ENCODE results near the gene GPC3.
A peak's percentile ranks its signal among the peaks of the same experiment; 100 is the strongest.

The GPC3 gene

DNA sequence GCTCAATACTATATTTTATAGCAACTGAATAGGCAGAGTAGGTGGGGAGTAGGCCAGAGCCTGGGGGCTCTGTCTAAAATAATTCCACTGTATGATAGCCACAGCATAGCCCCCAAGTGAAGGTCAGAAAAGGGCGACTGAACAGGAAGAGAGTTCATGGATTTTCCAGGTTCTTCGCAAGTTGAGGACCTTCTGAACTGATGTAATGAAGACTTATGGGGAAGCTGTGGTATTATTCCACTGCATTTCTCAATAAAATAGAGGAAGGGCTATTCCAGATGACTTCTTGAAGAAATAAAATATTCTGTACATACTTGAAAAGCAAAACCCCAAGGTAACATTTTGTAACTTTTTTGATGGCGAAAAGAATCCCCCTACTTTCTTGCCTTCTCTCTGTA is 338.7 kb downstream of the GPC3 start:
- Histone ChIP-seq H3K4me3 (ENCODE audit: low read depth, low read length) (no peak overlapping the region), H3K27me3 (replicated peaks) (no peaks in the 10 kb centered on the region), H3K36me3 (replicated peaks) (no peaks in the 10 kb centered on the region), H3K27ac (no peak overlapping the region)
- no peak for DNase-seq
- in situ Hi-C loops (cut with HindIII; ENCODE audit: low pct_ligation_motif_present, low sequenced_read_pairs) = no loop called here
- TF ChIP-seq, protein P1, sequence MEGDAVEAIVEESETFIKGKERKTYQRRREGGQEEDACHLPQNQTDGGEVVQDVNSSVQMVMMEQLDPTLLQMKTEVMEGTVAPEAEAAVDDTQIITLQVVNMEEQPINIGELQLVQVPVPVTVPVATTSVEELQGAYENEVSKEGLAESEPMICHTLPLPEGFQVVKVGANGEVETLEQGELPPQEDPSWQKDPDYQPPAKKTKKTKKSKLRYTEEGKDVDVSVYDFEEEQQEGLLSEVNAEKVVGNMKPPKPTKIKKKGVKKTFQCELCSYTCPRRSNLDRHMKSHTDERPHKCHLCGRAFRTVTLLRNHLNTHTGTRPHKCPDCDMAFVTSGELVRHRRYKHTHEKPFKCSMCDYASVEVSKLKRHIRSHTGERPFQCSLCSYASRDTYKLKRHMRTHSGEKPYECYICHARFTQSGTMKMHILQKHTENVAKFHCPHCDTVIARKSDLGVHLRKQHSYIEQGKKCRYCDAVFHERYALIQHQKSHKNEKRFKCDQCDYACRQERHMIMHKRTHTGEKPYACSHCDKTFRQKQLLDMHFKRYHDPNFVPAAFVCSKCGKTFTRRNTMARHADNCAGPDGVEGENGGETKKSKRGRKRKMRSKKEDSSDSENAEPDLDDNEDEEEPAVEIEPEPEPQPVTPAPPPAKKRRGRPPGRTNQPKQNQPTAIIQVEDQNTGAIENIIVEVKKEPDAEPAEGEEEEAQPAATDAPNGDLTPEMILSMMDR (IDR thresholded peaks at IDR 0.05; ENCODE audit: low read depth, low read length, missing control alignments) = no peak

DNA sequence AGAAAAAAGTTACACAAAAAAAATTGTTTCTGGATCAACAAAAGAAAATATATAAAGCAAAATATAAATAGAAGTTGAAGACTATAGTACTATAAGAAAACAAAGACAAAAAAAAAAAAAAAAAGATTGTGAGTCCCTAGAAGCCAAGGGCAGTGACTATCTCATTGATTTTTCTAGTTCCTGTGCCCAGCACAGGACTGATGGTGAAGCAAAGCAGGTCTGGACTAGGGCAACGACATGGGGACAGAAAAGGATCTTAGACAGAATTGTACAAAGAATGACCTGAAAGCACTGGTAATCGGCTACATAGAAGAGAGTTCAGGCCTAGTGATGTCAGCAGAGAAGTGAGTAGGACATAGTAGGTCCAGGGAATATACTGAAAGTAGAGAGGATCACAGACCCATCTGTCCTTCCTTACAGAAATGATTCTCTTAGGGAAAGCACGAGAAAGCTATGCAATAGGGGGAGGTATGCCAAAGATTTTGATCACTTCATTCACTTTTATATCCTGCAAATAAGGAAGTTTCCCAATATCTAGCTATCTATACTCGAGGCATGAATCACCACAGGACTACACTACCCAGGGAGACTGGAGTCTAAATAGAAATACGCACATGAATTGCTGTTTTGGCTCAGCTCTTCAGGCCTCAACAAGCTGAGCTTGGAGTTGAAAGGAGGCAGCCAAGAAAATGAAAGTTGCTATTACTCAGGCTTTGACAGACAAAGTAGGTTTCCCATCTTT is 339.2 kb downstream of the GPC3 start:
- DNase-seq = peak; percentile 9
- Histone ChIP-seq H3K36me3 (replicated peaks) (no peaks in the 10 kb centered on the region), H3K27me3 (replicated peaks) (no peaks in the 10 kb centered on the region), H3K4me3 (ENCODE audit: low read depth, low read length) (no peak overlapping the region), H3K27ac (no peak overlapping the region)
- TF ChIP-seq, protein P1 (IDR thresholded peaks at IDR 0.05; ENCODE audit: low read depth, low read length, missing control alignments) = no peak
- in situ Hi-C loops (cut with HindIII; ENCODE audit: low pct_ligation_motif_present, low sequenced_read_pairs) = no loop called here

DNA sequence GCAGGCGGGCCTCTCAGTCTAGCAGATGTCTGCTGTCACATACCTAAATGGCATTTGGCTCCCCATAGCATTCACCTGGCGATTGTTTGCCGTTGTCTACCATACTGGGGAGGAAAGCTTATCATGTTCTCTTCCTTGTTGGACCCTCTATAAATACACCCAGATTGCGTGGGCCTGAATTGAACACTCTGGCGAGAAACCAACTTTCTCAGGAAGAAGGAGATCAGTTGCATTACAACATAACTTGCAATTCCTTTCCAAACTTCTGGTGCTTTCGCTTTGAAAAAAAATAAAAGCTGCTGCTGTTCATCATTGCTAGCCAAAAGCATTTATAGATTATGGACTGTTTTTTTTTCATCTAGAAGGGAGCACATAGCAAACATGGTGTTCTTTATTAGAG is 340.1 kb downstream of the GPC3 start:
- in situ Hi-C loops (cut with HindIII; ENCODE audit: low pct_ligation_motif_present, low sequenced_read_pairs) = no loop called here
- no peak overlapping the region for H3K4me3 ChIP-seq (ENCODE audit: low read depth, low read length)
- H3K36me3 ChIP-seq (replicated peaks) = no peaks in the 10 kb centered on the region
- TF ChIP-seq, protein P1 (IDR thresholded peaks at IDR 0.05; ENCODE audit: low read depth, low read length, missing control alignments) = no peak
- H3K27me3 ChIP-seq (replicated peaks) = no peaks in the 10 kb centered on the region
- H3K27ac ChIP-seq = no peak overlapping the region
- DNase-seq = no peak

DNA sequence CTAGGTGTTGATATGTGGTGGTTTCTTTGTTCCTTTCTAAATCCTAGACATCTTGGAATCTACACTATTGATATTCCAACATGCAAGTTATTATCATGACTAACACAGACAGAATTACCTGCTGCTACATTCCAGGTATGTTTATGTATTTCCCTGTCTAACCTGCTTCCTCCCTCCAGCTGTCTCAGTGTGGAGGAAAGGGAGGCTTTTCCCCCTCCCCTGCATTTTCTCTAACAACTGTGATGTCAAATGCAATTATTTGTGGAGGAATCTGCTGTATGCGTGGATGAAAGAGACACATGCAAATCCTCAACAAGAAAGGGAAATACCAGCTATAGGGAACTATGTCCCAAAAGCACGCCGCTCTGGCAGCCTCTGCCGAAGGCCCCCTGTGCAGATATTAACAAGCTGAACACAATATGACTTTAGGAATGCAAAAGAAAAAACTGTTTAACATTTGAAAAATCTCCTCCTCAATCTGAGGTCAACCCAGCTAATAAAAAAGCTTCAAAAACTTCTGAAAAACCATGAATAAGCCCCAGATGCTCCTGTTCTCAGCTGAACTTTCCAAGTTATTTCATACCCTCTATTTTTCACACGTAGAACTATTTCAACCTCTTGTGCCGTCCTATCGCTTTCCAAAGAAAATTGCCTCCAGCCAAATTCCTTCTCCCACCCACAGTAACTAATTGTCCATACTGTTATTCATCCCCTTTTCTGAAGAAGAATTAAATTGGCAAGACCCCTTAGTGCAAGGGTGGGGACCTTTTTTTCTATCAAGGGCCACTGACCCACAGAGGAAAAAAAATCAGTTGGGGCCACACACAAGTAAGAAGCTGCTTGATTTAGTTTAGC is 345.0 kb downstream of the GPC3 start:
- Histone ChIP-seq H3K4me3 (ENCODE audit: low read depth, low read length) (no peak overlapping the region), H3K27ac (no peak overlapping the region), H3K27me3 (replicated peaks) (no peaks in the 10 kb centered on the region), H3K36me3 (replicated peaks) (no peaks in the 10 kb centered on the region)
- TF ChIP-seq, protein P1 (IDR thresholded peaks at IDR 0.05; ENCODE audit: low read depth, low read length, missing control alignments) = no peak
- DNase-seq = no peak
- in situ Hi-C loops (cut with HindIII; ENCODE audit: low pct_ligation_motif_present, low sequenced_read_pairs) = no loop called here

DNA sequence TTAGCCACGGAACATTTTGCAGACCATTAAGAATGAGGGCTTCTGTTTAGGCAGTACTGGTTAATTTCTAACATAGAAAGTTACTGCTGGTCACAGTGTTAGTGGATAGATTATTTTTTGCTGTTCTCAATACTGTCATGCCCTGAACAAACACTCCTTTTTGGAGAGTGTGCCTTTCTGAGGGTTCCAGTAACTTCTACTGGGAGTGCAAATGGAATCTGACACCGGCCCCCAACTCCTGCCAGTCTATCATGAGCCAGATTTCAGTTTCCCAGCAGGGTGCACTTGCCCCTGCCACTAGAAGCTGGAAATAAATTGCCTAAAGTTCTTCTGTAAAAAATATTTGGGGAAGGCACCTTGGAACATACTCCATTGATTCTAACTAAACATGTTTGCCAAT is 345.7 kb downstream of the GPC3 start:
- H3K4me3 ChIP-seq (ENCODE audit: low read depth, low read length) = no peak overlapping the region
- in situ Hi-C loops (cut with HindIII; ENCODE audit: low pct_ligation_motif_present, low sequenced_read_pairs) = no loop called here

More for the DNA sequence above, 345.7 kb downstream of the GPC3 start:
- no peak for DNase-seq
- H3K27me3 ChIP-seq (replicated peaks) = no peaks in the 10 kb centered on the region
- H3K36me3 ChIP-seq (replicated peaks) = no peaks in the 10 kb centered on the region
- H3K27ac ChIP-seq = no peak overlapping the region
- TF ChIP-seq, protein P1 (IDR thresholded peaks at IDR 0.05; ENCODE audit: low read depth, low read length, missing control alignments) = no peak

All from brain microvascular endothelial cell (primary cell).